NCI-H1694 treated with DMSO at 0.1 percent for 48 hours (cell line): ENCODE results near the gene TUBA8.

Experiments
- DNase-seq: peaks from one replicate; lab custom pipeline; 2025; lab: John Stamatoyannopoulos, UW

TUBA8 gene

DNA sequence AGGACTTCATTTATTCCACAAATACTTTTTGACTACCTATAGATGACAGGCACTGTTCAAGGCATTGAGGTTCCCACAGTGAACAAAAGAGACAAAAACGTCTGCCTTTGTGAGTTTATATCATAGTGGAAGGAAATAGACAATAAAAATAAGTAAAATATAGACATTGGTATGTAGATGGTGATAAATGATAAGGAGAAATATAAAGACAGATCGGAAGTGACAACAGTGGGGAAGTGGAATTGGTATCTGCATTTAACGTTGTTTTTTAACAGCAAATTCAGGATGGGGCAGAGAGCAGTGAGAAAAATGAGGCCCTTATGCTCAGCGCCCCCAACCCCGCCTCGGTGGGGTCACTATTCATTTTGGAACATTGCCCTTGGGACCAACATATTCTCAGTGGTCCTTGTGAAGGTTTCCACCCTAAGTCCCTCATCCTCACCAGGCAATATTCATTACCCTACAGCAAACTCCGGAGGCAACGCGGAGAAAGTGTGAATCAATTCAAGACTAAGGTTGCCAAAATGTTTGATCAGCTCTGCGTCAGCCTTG is 33.4 kb upstream of the TUBA8 start:
- DNase-seq: no peak

DNA sequence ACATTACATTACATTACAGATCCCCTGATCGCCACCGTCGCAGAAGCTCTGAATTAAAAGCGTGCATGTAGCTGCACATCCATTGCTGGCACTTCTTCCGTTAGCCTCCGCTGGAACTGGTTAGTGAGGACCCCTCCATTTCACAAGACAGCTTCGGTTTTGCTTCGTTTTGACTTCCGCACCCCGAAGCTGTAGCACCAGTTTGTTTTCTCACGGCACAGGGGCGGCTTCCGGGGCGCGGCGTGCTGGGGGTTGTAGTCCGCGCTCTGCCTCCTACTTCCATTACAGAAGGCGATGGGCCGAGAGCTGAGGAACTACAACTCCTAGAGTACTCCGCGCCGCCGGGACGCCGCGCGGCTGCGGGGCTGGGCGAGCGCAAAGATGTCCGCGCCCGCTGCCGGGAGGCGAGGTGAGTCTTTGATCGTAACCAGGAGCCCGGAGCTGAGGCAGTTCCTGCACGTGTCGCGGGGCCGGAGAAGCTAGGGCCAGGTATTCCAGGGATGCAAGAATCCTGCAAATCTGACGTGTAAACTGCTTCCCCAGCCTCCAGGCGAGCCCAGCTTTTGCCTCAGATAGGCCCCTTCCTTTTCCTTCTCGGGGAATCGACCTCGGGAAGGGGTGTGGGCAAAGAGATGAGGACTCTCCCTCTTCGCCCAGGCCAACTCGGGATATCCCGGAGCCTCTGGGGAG is 32.8 kb upstream of the TUBA8 start, which contains the start of gene PEX26:
Gene PEX26, plus strand, starts transcription at position 352 of the 690 bp plus-strand sequence. CDS start 387 bp downstream, outside the sequence.
- DNase-seq: peak; percentile 88

DNA sequence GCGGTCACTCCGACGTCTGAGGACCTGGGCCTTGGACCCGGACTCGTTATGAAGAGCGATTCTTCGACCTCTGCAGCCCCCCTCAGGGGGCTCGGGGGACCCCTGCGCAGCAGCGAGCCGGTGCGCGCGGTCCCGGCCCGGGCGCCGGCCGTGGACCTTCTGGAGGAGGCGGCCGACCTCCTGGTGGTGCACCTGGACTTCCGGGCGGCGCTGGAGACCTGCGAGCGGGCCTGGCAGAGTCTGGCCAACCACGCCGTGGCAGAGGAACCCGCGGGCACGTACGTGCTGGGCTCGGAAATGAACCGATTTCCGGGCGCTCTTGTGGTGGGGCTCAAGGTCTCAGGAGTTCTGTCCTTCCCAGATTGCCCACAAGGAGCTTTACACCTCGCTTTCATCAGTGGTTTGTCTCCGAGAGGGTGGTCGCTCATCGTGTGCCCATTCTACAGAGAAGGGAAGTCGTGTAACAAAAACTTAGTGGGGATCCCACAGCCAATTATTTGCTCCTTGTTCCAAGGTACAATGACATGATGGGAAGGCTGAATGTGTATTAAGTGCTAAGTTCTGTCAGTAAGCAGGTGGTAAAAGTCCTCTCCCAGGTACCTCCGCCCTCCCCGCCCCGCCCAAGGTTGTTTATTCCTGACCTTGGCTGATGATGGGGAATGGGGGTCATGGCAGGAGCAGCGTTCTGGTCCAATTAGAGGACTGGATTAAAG is 32.1 kb upstream of the TUBA8 start:
- no peak for DNase-seq

- no peak for DNase-seq
Measured at GRCh38 chr22:18079706-18080233, 30.8 kb upstream of the TUBA8 start.

- no peak for DNase-seq
Measured at GRCh38 chr22:18081416-18081815, 29.2 kb upstream of the TUBA8 start.

GRCh38 chr22:18082467-18082866 is 28.1 kb upstream of the TUBA8 start:
- no peak for DNase-seq

DNA sequence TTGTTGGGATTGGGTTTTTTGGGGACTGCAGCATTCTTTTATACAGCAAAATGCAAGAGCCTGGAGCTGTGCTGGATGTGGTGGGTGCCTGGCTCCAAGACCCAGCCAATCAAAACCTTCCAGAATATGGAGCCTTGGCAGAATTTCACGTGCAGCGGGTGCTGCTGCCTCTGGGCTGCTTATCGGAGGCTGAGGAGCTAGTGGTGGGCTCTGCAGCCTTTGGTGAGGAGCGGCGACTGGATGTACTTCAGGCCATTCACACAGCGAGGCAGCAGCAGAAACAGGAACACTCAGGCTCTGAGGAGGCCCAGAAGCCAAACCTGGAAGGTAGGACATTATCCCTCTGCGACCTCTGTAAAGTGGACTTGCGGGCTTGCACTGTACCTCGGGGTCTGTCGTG is 27.2 kb upstream of the TUBA8 start:
- no peak for DNase-seq

DNA sequence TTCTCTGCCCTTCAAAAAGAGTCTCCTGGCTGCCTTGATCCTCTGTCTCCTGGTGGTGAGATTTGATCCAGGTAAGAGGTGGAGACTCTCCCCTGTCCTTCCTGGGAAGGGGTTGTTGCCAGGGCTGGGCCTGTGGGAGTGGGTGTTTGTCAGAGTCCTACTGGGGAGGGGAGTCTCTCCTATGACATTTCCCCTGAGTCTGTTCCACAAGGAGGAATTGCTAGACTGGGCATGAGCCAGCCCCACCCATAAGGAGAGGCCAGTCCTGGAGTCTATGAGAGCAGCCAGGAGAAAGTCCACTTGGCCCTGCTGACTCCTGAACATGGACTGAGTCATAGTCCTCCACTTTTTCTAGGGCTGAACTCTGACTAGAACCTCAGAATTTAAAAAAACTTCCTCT is 25.4 kb upstream of the TUBA8 start:
- DNase-seq: no peak

GRCh38 chr22:18087350-18087855 is 23.2 kb upstream of the TUBA8 start:
- DNase-seq: no peak

- DNase-seq: no peak
Measured at GRCh38 chr22:18088825-18089568, 21.6 kb upstream of the TUBA8 start.

- no peak for DNase-seq
Measured at GRCh38 chr22:18090286-18090685, 20.3 kb upstream of the TUBA8 start.

- DNase-seq: no peak
Measured at GRCh38 chr22:18091478-18091877, 19.1 kb upstream of the TUBA8 start.

DNA sequence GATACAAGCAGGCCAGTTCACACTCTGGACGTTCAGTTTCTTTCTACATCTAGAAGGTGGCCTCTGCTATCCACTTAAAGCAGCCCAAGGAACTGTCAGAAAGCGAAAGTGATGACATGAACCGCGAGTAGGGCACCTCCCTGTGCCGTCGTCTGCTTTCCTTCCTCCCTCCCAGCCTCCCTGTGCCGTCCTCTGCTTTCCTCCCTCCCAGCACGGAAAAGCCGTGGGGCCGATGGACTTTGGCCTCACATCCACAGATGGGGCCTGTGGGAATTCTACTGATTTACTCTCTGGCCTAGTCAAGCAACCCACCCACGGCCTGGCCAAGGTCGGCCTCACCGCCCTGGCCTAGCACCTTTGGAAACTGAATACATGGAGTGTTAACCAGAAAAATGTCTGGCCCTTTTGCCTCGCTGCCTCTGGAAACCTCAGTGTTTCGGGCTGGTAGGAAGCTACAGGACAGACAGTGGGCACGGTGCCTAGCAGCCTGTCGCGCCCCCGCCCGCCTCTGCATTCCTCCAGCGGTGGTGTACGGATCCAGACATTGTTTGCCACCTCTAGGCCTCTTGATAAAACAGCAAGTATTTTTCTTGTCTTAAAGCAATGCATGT is 18.6 kb upstream of the TUBA8 start:
- DNase-seq: no peak

- DNase-seq: no peak
Measured at GRCh38 chr22:18093661-18094060, 16.9 kb upstream of the TUBA8 start.

DNA sequence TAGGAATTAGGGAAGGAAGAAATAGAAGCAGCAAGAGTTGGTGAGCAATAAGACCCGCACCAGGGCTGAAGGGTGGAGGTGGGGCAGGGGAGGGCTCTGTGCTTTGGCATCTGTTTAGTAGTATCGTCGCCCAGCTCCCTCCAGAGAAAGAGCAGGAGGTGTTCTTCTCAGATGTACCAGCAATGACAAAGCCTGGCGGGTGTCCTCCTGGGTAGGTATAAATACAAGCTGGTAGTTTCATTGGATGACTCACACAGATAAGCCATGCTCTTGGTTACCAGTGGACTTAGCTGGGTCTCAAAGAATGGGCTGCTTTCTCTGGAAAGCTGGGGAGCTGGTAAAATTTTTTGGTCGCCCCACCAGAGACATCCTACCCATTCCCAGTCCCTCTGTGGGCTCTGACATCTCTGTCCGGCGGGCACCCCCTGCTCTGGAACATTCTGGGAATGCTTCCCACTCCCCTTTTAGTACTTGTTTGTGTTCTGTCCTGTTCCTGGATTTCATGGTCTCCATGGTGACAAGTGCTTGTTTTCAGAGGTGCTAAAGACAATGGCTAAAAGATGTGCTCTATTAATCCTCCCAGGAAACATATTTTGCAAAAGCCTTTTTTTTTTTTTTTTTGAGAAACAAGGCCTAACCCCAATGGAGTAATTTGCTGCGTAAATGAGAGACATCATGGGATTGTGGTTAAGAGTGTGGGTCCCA is 15.4 kb upstream of the TUBA8 start:
- no peak for DNase-seq

DNA sequence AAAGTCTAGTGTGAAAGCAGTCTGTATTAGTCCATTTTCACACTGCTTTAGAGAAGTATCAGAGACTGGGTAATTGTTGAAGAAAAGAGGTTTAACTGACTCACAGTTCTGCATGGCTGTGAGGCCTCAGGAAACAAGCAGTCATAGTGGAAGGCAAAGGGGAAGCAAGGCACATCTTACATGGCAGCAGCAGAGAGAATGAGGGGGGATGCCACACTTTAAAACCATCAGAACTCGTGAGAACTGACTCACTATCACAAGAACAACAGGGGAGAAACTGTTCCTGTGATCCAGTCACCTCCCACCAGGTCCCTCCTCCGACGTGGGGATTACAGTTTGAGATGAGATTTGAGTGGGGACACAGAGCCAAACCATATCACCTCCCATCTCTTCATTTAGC is 13.8 kb upstream of the TUBA8 start:
- DNase-seq: no peak

DNA sequence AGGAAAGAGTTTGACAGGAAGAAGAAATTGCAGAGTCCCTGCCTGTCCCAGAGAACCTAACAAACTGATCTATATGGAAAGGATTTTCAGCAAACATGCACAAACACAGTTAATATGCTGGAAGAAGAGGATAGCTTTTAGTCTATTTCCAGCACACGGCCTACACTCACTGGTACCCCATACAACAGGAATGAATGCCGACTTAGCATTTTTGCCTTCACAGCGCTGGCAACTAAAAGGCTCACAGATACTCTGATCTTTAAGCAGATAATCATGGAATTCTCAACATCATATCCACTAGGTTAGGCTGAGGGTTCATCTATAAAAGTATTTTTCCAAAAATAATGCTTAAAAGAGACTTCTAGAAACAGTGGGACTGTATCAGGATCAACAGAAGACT is 9.8 kb upstream of the TUBA8 start:
- no peak for DNase-seq

- DNase-seq: no peak
Measured at GRCh38 chr22:18101536-18101935, 9.1 kb upstream of the TUBA8 start.

DNA sequence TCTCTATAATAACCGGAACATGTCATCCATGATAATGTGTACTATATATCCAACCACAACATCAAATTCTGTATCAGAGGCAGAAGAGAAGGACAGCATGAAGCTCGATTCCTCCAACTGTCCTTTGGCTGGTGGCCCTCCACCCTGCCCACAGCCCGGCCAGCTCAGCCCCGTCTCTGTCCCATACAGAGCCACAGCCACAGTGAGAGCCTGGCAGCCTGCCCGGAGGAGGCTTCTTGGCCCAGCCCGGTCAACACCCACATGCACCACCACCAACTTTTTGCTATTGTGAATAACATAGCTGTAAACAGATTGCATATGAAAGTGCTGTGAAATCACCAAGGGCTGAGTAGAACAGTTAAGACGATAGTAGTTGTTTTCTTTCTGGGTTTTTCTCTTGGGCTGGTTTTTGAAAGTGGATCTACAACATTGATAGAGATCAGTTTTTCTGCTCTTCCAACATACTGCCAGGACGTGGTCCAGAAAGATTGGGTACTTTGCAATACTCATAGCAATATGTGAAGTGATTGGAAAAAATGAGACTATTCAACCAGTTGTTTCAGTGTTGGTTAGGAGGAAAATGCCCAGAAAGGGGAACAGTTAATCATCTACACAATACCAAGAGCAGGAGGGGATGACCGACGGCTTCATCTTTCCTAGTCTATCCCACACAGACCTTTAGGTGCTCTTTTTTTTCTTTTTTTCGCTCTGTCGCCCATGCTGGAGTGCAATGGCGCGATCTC is 6.9 kb upstream of the TUBA8 start:
- no peak for DNase-seq

GRCh38 chr22:18104566-18104965 is 6.0 kb upstream of the TUBA8 start:
- no peak for DNase-seq
